PC-9 (cell line): ENCODE results near the gene NAGPA. TPM values are rescaled to one million over a fixed set of nuclear protein-coding genes. Genes with fewer than 3 reads are reported as not detected.

ENCODE experiments used
- BruUV-seq: library from RNA; stranded (reverse); fragments of 400-500 nt; replicated peaks from 2 replicates; lab custom pipeline; 2021; lab: Mats Ljungman, UMichigan
- CTCF ChIA-PET: fragments of 300-600 bp; sonication (Branson Sonifier 250); formaldehyde crosslinking; loops from one replicate; lab custom pipeline; 2022; ENCODE audit warnings: antibody characterized with exemption; lab: Charles Lee
- POLR2A ChIA-PET: fragments of 300-600 bp; sonication (Branson Sonifier 250); formaldehyde crosslinking; loops from one replicate; lab custom pipeline; 2022; ENCODE audit warnings: antibody characterized with exemption; ENCODE audit not compliant: unreplicated experiment; lab: Charles Lee
- DNase-seq, 2 experiments: peaks; one replicate each; pipeline versions ENCODE4 v3.0.0 to v3.0.0-alpha.2; 2015 to 2022; ENCODE audit warnings: mixed read lengths in 1 of 2
- H2AFZ ChIP-seq: fragments of 200-600 bp; sonication (generic); 2 replicates; pipeline ENCODE4 v1.8.1; 2017; ENCODE audit warnings: antibody characterized with exemption
- H3F3A ChIP-seq: fragments of 200-600 bp; sonication (generic); 2 replicates; pipeline ENCODE4 v1.8.1; 2017; ENCODE audit warnings: antibody characterized with exemption, mild to moderate bottlenecking, low read depth; ENCODE audit not compliant: insufficient read depth
- H3K27ac ChIP-seq: fragments of 200-600 bp; sonication (generic); 2 replicates; pipeline ENCODE4 v1.6.1; 2016; ENCODE audit warnings: mixed run types
- H3K27me3 ChIP-seq: fragments of 200-600 bp; sonication (generic); 2 replicates; pipeline ENCODE4 v1.6.1; 2016; ENCODE audit warnings: low read depth, mixed run types; ENCODE audit not compliant: insufficient read depth
- H3K36me3 ChIP-seq: fragments of 200-600 bp; sonication (generic); 2 replicates; pipeline ENCODE4 v1.6.1; 2016; ENCODE audit warnings: low read depth, mixed run types
- H3K4me1 ChIP-seq: fragments of 200-600 bp; sonication (generic); replicated peaks from 2 replicates; pipeline ENCODE4 v1.6.1; 2016; ENCODE audit warnings: mixed run types; ENCODE audit not compliant: insufficient read depth
- H3K4me2 ChIP-seq: fragments of 200-600 bp; sonication (generic); 2 replicates; pipeline ENCODE4 v1.6.1; 2017; ENCODE audit warnings: mixed run types
- H3K4me3 ChIP-seq: fragments of 200-600 bp; sonication (generic); 2 replicates; pipeline ENCODE4 v1.6.1; 2016; ENCODE audit warnings: mixed run types
- H3K79me2 ChIP-seq: fragments of 200-600 bp; sonication (generic); 2 replicates; pipeline ENCODE4 v1.6.1; 2017; ENCODE audit warnings: low read depth, mixed run types
- H3K9me2 ChIP-seq: fragments of 200-600 bp; sonication (generic); 2 replicates; pipeline ENCODE4 v1.8.1; 2017; ENCODE audit warnings: mild to moderate bottlenecking; ENCODE audit not compliant: insufficient read depth
- H3K9me3 ChIP-seq: fragments of 200-600 bp; sonication (generic); 2 replicates; pipeline ENCODE4 v1.8.1; 2016; ENCODE audit warnings: low read depth; ENCODE audit not compliant: insufficient read depth
- H4K20me1 ChIP-seq: fragments of 200-600 bp; sonication (generic); 2 replicates; pipeline ENCODE4 v1.8.1; 2017; ENCODE audit not compliant: insufficient read depth
- EZH2 ChIP-seq: fragments of 200-600 bp; sonication (generic); IDR thresholded peaks from 2 replicates; pipeline ENCODE4 v1.8.0; 2017; ENCODE audit warnings: antibody characterized with exemption, low read depth
- intact Hi-C: fragments of 100-400 bp; cut with micrococcal nuclease; formaldehyde crosslinking; loops from one replicate; pipeline ENCODE4 v1.10.0; 2022; ENCODE audit not compliant: unreplicated experiment
- total RNA-seq: library from RNA; stranded (reverse); gene quantifications from 2 replicates; pipeline ENCODE4 v1.2.3, GENCODE V29; 2021
- TF ChIP-seq, protein P1 (sequence below): fragments of 200-600 bp; sonication (generic); conservative IDR thresholded peaks from 2 replicates; pipeline ENCODE4 v1.6.1; 2017; ENCODE audit warnings: mixed run types, antibody characterized with exemption, mild to moderate bottlenecking, moderate library complexity

The NAGPA gene
- total RNA-seq, 1 experiment from 2014 or later, result 20.6 TPM

DNA sequence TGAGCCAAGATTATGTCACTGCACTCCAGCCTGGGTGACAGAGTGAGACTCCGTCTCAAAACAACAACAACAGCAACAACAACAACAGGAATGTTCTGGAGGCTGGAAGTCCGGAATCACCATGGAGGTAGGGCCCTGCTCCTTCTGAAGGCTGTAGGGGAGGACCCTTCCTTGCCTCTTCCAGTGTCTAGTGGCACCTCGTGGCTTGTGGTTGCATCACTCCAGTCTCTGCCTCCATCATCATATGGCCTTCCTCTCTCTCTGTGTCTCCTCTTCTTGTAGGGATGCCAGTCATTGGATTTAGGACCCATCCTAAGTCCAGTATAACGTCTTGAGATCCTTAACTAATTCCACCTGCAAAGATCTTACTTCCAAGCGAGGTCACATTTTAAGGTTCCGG lies 14.0 kb downstream of the NAGPA start:
- no TSS peak for BruUV-seq
- Histone ChIP-seq H3K4me2 (no peak overlapping the region), H4K20me1 (no peaks in the 10 kb centered on the region), H2AFZ (no peak overlapping the region), H3K27ac (no peak overlapping the region), H3K36me3 (no peaks in the 10 kb centered on the region), H3K27me3 (peaks cover 41% of the 10 kb centered on the region), H3K9me2 (no peaks in the 10 kb centered on the region), H3K9me3 (no peaks in the 10 kb centered on the region), H3K79me2 (no peaks in the 10 kb centered on the region), H3K4me3 (no peak overlapping the region), H3F3A (0 out of 2 replicates have a peak, but pooled peaks cover 5% of the 10 kb centered on the region), H3K4me1 (no peaks in the 10 kb centered on the region)
- no peak for DNase-seq
- intact Hi-C loops, result no loop called here
- TF ChIP-seq, protein P1, sequence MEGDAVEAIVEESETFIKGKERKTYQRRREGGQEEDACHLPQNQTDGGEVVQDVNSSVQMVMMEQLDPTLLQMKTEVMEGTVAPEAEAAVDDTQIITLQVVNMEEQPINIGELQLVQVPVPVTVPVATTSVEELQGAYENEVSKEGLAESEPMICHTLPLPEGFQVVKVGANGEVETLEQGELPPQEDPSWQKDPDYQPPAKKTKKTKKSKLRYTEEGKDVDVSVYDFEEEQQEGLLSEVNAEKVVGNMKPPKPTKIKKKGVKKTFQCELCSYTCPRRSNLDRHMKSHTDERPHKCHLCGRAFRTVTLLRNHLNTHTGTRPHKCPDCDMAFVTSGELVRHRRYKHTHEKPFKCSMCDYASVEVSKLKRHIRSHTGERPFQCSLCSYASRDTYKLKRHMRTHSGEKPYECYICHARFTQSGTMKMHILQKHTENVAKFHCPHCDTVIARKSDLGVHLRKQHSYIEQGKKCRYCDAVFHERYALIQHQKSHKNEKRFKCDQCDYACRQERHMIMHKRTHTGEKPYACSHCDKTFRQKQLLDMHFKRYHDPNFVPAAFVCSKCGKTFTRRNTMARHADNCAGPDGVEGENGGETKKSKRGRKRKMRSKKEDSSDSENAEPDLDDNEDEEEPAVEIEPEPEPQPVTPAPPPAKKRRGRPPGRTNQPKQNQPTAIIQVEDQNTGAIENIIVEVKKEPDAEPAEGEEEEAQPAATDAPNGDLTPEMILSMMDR, result no peak
- no peak for TF ChIP-seq EZH2
- ChIA-PET POLR2A (no interaction called here), CTCF (no interaction called here)

DNA sequence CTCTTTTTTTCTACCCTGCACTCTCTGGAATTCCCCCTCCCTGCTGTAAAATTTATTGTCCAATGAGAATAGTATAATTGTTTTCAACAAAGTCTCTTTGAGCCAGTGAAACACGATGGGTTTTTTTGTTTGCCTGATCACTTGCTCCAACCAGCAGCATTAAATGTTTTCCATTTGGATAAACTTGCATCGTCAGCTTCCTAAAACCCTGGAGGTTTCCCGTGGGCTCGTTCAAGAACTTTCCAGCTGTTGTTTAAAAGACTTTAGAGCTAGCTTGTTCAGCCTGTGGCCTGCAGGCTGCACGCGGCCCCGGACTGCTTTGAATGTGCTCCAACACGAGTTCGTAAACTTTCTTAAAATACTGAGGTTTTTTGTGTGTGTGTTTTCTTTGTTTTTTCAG lies 14.9 kb downstream of the NAGPA start:
- BruUV-seq, result no TSS peak

DNA sequence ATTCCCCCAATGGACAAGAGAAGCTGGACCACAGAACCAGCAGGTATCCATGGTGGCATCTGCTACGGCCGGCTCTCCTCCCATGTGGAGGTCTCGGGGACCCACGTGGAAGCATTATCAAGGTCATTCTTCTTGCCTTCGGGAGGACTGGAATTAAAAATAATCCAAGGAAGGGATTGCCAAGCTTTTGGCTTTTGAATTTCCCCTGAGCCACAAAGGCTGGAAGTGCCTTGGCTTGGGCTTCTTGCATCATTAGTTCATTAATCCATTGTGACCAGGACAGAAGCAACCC lies 16.1 kb downstream of the NAGPA start:
- CTCF ChIA-PET, result no interaction called here
- H3F3A ChIP-seq, result 0 out of 2 replicates have a peak, but pooled peaks cover 5% of the 10 kb centered on the region

More for the DNA sequence above, 14.9 kb downstream of the NAGPA start:
- H3K9me3 ChIP-seq, result no peaks in the 10 kb centered on the region
- no peaks in the 10 kb centered on the region for H3K9me2 ChIP-seq
- H3K4me1 ChIP-seq, result no peaks in the 10 kb centered on the region
- intact Hi-C loops, result no loop called here
- H2AFZ ChIP-seq, result no peak overlapping the region
- DNase-seq, result no peak
- 0 out of 2 replicates have a peak, but pooled peaks cover 5% of the 10 kb centered on the region for H3F3A ChIP-seq
- H3K27ac ChIP-seq, result no peak overlapping the region
- no peaks in the 10 kb centered on the region for H3K79me2 ChIP-seq
- H3K27me3 ChIP-seq, result peaks cover 46% of the 10 kb centered on the region
- TF ChIP-seq, protein P1, result no peak
- TF ChIP-seq EZH2, result no peak
- POLR2A ChIA-PET, result no interaction called here
- H4K20me1 ChIP-seq, result no peaks in the 10 kb centered on the region
- no peak overlapping the region for H3K4me2 ChIP-seq
- H3K4me3 ChIP-seq, result no peak overlapping the region
- H3K36me3 ChIP-seq, result no peaks in the 10 kb centered on the region
- CTCF ChIA-PET, result no interaction called here

More for the DNA sequence above, 16.1 kb downstream of the NAGPA start:
- Histone ChIP-seq H3K4me1 (no peaks in the 10 kb centered on the region), H3K27ac (no peak overlapping the region), H3K9me3 (no peaks in the 10 kb centered on the region), H3K4me2 (no peak overlapping the region), H2AFZ (no peak overlapping the region), H3K4me3 (no peak overlapping the region), H3K79me2 (no peaks in the 10 kb centered on the region), H4K20me1 (no peaks in the 10 kb centered on the region), H3K36me3 (no peaks in the 10 kb centered on the region), H3K9me2 (no peaks in the 10 kb centered on the region), H3K27me3 (peaks cover 52% of the 10 kb centered on the region)
- intact Hi-C loops, result no loop called here
- POLR2A ChIA-PET, result no interaction called here
- TF ChIP-seq, protein P1, result no peak
- TF ChIP-seq EZH2, result no peak
- no peak for DNase-seq
- no TSS peak for BruUV-seq
